ENCODE measurements around the gene MS4A18.

MS4A18 gene

DNA sequence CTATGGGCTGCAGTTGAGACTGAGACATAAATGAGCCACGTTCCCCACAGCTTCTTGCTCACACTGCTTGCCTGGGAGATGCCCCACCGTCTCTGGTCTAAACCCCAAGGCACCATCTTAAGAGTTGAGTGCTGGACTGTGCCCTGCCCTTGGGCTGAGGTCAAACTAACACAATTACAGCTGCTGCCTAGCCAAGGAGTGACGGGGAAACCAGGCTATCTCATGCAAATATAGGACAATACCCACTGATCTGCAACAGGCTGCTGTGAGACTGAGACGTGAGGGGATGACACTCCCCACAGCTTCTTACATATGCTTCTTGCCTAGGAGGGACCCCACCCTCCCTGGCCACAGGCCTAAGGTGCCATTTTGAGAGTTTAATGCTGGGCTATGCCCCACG, 32.9 kb upstream of the MS4A18 start:
- DNase-seq (no peak), ATAC-seq (ENCODE audit: insufficient read depth, low read depth) (no peak)
- no peaks in the 10 kb centered on the region for H3K79me2 ChIP-seq (ENCODE audit: insufficient read depth, low read length)
- no peaks in the 10 kb centered on the region for H3K36me3 ChIP-seq (ENCODE audit: insufficient read depth, low read length)
- TF ChIP-seq EZH2 (IDR thresholded peaks at IDR 0.05; ENCODE audit: borderline replicate concordance, low read depth, low read length, severe bottlenecking) (no peak), CTCF (IDR thresholded peaks at IDR 0.05; ENCODE audit: borderline replicate concordance, extremely low read depth, low read length, poor library complexity, severe bottlenecking) (no peak)
- no peaks in the 10 kb centered on the region for H3K27me3 ChIP-seq (ENCODE audit: insufficient read depth, low read length, poor library complexity)
- H4K20me1 ChIP-seq (ENCODE audit: insufficient read depth, low read length) = no peaks in the 10 kb centered on the region
- H3K4me1 ChIP-seq (ENCODE audit: insufficient read depth, low read length) = no peaks in the 10 kb centered on the region
- no peak overlapping the region for H3K9ac ChIP-seq (ENCODE audit: low read depth, low read length)
- H3K27ac ChIP-seq (ENCODE audit: low read length) = no peak overlapping the region
- H2AFZ ChIP-seq (ENCODE audit: low read depth, low read length) = no peak overlapping the region
- H3K9me3 ChIP-seq (ENCODE audit: insufficient read depth, low read length, severe bottlenecking) = no peaks in the 10 kb centered on the region
- no peak overlapping the region for H3K4me2 ChIP-seq (ENCODE audit: insufficient read depth, low read length)
- H3K4me3 ChIP-seq (ENCODE audit: low read depth in 1 of 2, low read length in 2 of 2) = no peak overlapping the region

GRCh38 chr11:60699284-60699691, 25.2 kb upstream of the MS4A18 start, which contains the start of gene MS4A8:
TSS of gene MS4A8 (plus strand) at chr11:60699612. CDS start at chr11:60700861, 1,249 bp downstream.
- Histone ChIP-seq H3K9me3 (ENCODE audit: insufficient read depth, low read length, severe bottlenecking) (no peaks in the 10 kb centered on the region), H3K27me3 (ENCODE audit: insufficient read depth, low read length, poor library complexity) (no peaks in the 10 kb centered on the region), H3K4me3 (ENCODE audit: low read depth in 1 of 2, low read length in 2 of 2) (no peak within 1 kb of the TSS), H3K9ac (ENCODE audit: low read depth, low read length) (no peak within 1 kb of the TSS), H4K20me1 (ENCODE audit: insufficient read depth, low read length) (no peaks in the 10 kb centered on the region), H3K27ac (ENCODE audit: low read length) (no peak within 1 kb of the TSS), H2AFZ (ENCODE audit: low read depth, low read length) (no peak within 1 kb of the TSS), H3K4me2 (ENCODE audit: insufficient read depth, low read length) (no peak within 1 kb of the TSS), H3K4me1 (ENCODE audit: insufficient read depth, low read length) (no peaks in the 10 kb centered on the region), H3K79me2 (ENCODE audit: insufficient read depth, low read length) (no peaks in the 10 kb centered on the region), H3K36me3 (ENCODE audit: insufficient read depth, low read length) (no peaks in the 10 kb centered on the region)
- DNase-seq (no peak), ATAC-seq (ENCODE audit: insufficient read depth, low read depth) (no peak)
- TF ChIP-seq CTCF (IDR thresholded peaks at IDR 0.05; ENCODE audit: borderline replicate concordance, extremely low read depth, low read length, poor library complexity, severe bottlenecking) (no peak), EZH2 (IDR thresholded peaks at IDR 0.05; ENCODE audit: borderline replicate concordance, low read depth, low read length, severe bottlenecking) (no peak)

DNA sequence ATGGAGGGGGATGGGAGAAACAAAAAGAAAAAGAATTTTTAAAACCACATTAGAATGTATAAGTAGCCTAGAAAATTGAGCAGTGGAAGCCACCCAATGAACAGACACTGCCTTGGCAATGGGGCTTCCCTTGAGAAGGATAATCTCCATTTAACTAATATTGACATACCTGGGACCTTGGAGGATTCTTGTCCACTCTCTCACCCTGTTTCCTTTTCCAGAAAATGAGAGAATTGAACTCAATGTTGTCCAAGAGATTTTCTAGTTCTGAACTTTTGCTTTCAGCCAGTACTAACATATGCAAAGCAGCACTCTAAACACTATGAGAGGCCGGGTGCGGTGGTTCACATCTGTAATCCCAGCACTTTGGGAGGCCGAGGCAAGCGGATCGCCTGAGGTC, 24.6 kb upstream of the MS4A18 start:
- peaks cover under 1% of the 10 kb centered on the region for H3K27me3 ChIP-seq (ENCODE audit: insufficient read depth, low read length, poor library complexity)
- no peak overlapping the region for H3K4me3 ChIP-seq (ENCODE audit: low read depth in 1 of 2, low read length in 2 of 2)
- H3K9ac ChIP-seq (ENCODE audit: low read depth, low read length) = no peak overlapping the region
- ATAC-seq (ENCODE audit: insufficient read depth, low read depth) = no peak
- H2AFZ ChIP-seq (ENCODE audit: low read depth, low read length) = no peak overlapping the region
- no peaks in the 10 kb centered on the region for H3K36me3 ChIP-seq (ENCODE audit: insufficient read depth, low read length)
- H4K20me1 ChIP-seq (ENCODE audit: insufficient read depth, low read length) = no peaks in the 10 kb centered on the region
- no peaks in the 10 kb centered on the region for H3K79me2 ChIP-seq (ENCODE audit: insufficient read depth, low read length)
- H3K9me3 ChIP-seq (ENCODE audit: insufficient read depth, low read length, severe bottlenecking) = no peaks in the 10 kb centered on the region
- no peaks in the 10 kb centered on the region for H3K4me1 ChIP-seq (ENCODE audit: insufficient read depth, low read length)
- H3K4me2 ChIP-seq (ENCODE audit: insufficient read depth, low read length) = no peak overlapping the region
- TF ChIP-seq CTCF (IDR thresholded peaks at IDR 0.05; ENCODE audit: borderline replicate concordance, extremely low read depth, low read length, poor library complexity, severe bottlenecking) = no peak
- no peak for TF ChIP-seq EZH2 (IDR thresholded peaks at IDR 0.05; ENCODE audit: borderline replicate concordance, low read depth, low read length, severe bottlenecking)
- no peak for DNase-seq
- no peak overlapping the region for H3K27ac ChIP-seq (ENCODE audit: low read length)
